Colonic mucosa (tissue), 4 donors: ENCODE data around the gene XK. TPM values are rescaled to one million over a fixed set of nuclear protein-coding genes. Genes with fewer than 3 reads are reported as not detected.

Experiments
- DNase-seq: peaks from one replicate; pipeline ENCODE4 v3.0.0-alpha.2; 2020
- H3K27ac ChIP-seq: fragments of 200-600 bp; one replicate; pipeline ENCODE4 v1.8.0; 2021
- H3K27me3 ChIP-seq: fragments of 200-600 bp; one replicate; pipeline ENCODE4 v1.8.0; 2021
- H3K36me3 ChIP-seq: fragments of 200-600 bp; one replicate; pipeline ENCODE4 v1.8.0; 2021
- H3K4me1 ChIP-seq: fragments of 200-600 bp; one replicate; pipeline ENCODE4 v1.8.0; 2021; ENCODE audit warnings: mild to moderate bottlenecking
- H3K4me3 ChIP-seq: fragments of 200-600 bp; one replicate; pipeline ENCODE4 v1.8.0; 2021
- H3K9ac ChIP-seq, 2 donors: one replicate each; pipeline ENCODE4 v1.7.0; 2013; ENCODE audit warnings: control low read depth in 2 of 2, low read depth in 2 of 2, low read length in 2 of 2
- H3K9me3 ChIP-seq: fragments of 200-600 bp; one replicate; pipeline ENCODE4 v1.8.0; 2021
- intact Hi-C: fragments of 100-400 bp; cut with DNase I; formaldehyde crosslinking; loops from one replicate; pipeline ENCODE4 v1.14.1; 2022
- total RNA-seq, 2 donors: library from RNA; stranded (reverse); fragmentation: NEBNext Ultra II Directional in 1 of 2; extraction: Animal tissue kit (Norgen Biotek cat#: 25700) in 1 of 2; gene quantifications; one replicate each; pipeline ENCODE4 v1.2.1, GENCODE V29; 2021
- TF ChIP-seq, protein P1 (sequence below): fragments of 200-600 bp; IDR thresholded peaks from one replicate; pipeline ENCODE4 v1.8.0; 2022; ENCODE audit warnings: antibody characterized with exemption, mild to moderate bottlenecking
- donor health status: healthy.
- donor health status: DM: no; HTN: no; CAD: no.
- donor health status: DM: no; HTN: no; CAD: no.

The XK gene
- total RNA-seq, 2 donors from 2014 or later: 25.2 to 27.8 TPM

DNA sequence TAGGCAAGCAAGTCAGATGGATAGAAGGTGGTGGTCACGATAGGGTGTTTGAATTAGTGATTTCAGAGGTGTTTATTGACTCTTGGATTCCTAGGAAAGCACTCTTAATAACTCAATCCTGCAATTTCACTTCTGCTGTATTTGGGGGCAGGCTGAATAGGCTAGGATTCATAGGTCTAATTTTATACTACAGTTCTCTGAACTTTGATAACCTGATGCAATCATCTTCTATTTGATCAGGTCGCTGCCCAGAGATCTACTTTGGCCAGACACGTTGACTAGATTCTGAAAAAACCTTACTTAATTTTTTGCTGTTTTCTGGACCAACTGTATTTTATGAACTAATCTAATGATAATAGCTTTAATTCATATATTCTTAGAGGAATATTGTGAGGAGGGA is 26.4 kb downstream of the XK start:
- intact Hi-C loops: no loop called here
- TF ChIP-seq, protein P1, sequence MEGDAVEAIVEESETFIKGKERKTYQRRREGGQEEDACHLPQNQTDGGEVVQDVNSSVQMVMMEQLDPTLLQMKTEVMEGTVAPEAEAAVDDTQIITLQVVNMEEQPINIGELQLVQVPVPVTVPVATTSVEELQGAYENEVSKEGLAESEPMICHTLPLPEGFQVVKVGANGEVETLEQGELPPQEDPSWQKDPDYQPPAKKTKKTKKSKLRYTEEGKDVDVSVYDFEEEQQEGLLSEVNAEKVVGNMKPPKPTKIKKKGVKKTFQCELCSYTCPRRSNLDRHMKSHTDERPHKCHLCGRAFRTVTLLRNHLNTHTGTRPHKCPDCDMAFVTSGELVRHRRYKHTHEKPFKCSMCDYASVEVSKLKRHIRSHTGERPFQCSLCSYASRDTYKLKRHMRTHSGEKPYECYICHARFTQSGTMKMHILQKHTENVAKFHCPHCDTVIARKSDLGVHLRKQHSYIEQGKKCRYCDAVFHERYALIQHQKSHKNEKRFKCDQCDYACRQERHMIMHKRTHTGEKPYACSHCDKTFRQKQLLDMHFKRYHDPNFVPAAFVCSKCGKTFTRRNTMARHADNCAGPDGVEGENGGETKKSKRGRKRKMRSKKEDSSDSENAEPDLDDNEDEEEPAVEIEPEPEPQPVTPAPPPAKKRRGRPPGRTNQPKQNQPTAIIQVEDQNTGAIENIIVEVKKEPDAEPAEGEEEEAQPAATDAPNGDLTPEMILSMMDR: no peak
- no peak for DNase-seq

DNA sequence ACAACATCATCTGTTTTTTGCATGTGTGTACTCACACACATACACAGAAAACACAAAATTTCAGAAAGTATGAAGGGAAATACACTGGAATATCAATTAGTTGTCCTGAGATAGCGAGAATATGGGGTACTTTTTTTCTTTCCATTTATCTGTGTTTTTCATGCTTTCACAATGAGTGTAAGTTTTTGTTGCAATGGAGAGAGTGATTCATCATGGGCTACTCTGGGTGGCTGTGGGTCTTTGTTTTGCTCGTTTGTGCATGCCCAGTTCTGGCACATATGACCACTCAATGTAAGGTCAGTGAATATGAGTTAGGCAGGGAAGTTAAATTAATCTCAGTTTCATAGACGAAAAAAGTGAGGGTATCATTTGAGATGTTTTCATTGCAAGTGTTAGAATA is 26.9 kb downstream of the XK start:
- Histone ChIP-seq H3K27me3 (no peaks in the 10 kb centered on the region), H3K9ac (no peak overlapping the region), H3K4me3 (no peak overlapping the region), H3K4me1 (no peaks in the 10 kb centered on the region), H3K27ac (no peak overlapping the region), H3K9me3 (no peaks in the 10 kb centered on the region), H3K36me3 (no peaks in the 10 kb centered on the region)
- TF ChIP-seq, protein P1: no peak
- DNase-seq: no peak
- intact Hi-C loops: no loop called here

More for the DNA sequence above, 26.4 kb downstream of the XK start:
- Histone ChIP-seq H3K27me3 (no peaks in the 10 kb centered on the region), H3K9me3 (no peaks in the 10 kb centered on the region), H3K4me1 (no peaks in the 10 kb centered on the region), H3K27ac (no peak overlapping the region), H3K9ac (no peak overlapping the region), H3K4me3 (no peak overlapping the region), H3K36me3 (no peaks in the 10 kb centered on the region)

DNA sequence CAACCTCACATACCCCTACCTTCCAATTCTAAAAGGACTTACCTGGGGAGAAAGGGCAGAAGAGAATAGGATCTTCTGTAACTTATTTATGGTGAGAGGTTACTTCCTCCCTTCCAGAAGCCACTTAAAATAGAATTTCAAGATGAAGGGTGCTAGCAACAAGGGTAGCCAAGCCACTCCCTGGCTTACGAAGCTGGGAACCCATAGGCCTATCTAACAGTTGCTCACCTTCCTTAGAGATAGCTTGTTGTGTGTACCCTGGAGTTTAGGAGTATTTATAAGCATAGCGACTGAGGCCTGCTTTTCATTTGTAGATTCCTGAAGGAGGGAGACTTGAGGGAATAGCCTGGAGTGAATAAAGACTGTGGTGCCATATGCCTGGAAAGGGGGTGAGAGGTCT is 28.9 kb downstream of the XK start:
- intact Hi-C loops: no loop called here
- Histone ChIP-seq H3K9me3 (no peaks in the 10 kb centered on the region), H3K4me3 (no peak overlapping the region), H3K36me3 (no peaks in the 10 kb centered on the region), H3K4me1 (no peaks in the 10 kb centered on the region), H3K27me3 (no peaks in the 10 kb centered on the region), H3K27ac (no peak overlapping the region), H3K9ac (no peak overlapping the region)
- TF ChIP-seq, protein P1: no peak
- DNase-seq: no peak

DNA sequence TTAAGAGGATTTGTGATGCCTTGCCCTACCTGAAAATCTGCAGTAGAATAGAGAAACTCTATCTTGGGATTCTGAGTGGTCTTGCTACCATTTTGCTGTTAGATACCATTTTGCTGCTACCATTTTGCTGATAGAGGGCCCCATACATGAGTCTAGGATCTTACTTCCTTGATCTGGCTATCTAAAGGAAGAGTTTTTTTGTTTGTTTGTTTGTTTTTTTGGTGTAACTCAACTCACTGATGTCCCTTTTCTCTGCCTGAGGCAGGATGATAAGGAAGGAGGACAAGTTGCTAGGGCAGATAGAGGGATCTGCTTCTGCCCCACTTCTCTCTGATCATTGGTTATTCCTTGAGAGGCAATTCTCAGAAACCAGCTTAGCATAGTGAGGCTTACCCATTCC is 31.0 kb downstream of the XK start:
- Histone ChIP-seq H3K36me3 (no peaks in the 10 kb centered on the region), H3K27ac (no peak overlapping the region), H3K4me3 (no peak overlapping the region), H3K9ac (no peak overlapping the region), H3K4me1 (no peaks in the 10 kb centered on the region), H3K27me3 (no peaks in the 10 kb centered on the region), H3K9me3 (no peaks in the 10 kb centered on the region)
- no peak for DNase-seq
- TF ChIP-seq, protein P1: no peak
- intact Hi-C loops: no loop called here

DNA sequence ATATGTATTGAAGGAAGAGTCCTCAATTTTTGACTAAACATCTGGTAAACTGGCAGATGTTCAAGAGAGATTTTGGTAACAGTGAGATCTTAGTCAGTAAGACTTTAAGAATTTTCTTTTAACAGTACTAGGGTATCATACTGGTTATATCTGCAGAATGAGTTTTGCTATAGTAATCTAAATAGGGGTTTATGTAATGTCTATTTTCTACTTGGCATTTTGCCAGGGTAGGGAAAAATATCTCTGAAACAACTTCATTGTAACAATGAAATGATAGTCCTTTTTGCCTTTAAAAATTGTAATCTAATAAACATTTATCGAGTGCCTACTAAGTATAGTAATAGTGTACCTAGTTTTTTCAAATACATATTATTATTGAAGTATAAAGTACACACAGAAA is 32.1 kb downstream of the XK start:
- Histone ChIP-seq H3K4me3 (no peak overlapping the region), H3K27ac (no peak overlapping the region), H3K27me3 (no peaks in the 10 kb centered on the region), H3K9me3 (no peaks in the 10 kb centered on the region), H3K4me1 (no peaks in the 10 kb centered on the region), H3K36me3 (no peaks in the 10 kb centered on the region), H3K9ac (no peak overlapping the region)
- no peak for DNase-seq
- TF ChIP-seq, protein P1: no peak
- intact Hi-C loops: no loop called here

DNA sequence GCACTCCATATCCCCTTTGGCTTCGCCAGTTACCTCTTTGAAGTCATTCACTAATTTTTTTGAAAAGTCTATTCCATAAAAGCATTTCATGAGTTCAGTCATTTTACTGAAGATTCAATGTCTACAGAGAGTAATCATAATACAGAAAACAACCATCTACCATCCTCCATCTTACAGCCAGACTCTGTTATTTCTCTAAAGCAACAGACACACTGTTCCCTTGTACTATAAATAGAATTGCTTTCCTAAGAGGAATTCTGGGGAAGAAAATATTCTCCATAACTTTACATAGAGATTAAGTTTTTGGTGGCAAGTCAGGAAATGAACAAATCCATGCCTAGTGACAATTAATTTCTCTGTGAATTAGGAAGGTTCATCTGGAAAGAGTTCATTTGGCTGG is 37.0 kb downstream of the XK start:
- no peak overlapping the region for H3K27ac ChIP-seq
- no peaks in the 10 kb centered on the region for H3K36me3 ChIP-seq
- TF ChIP-seq, protein P1: no peak
- intact Hi-C loops: no loop called here
- no peaks in the 10 kb centered on the region for H3K27me3 ChIP-seq
- H3K4me1 ChIP-seq: no peaks in the 10 kb centered on the region
- H3K4me3 ChIP-seq: no peak overlapping the region
- H3K9ac ChIP-seq: no peak overlapping the region
- no peak for DNase-seq
- no peaks in the 10 kb centered on the region for H3K9me3 ChIP-seq
